ENCODE results near the gene USP5.

USP5 gene

GRCh38 chr12:6902448-6902847 is 50.5 kb downstream of the USP5 start:
- Histone ChIP-seq H3K4me1 (ENCODE audit: control insufficient read depth, low read length) (peaks cover 19% of the 10 kb centered on the region), H3K9me2 (replicated peaks; ENCODE audit: control insufficient read depth, low read length) (no peaks in the 10 kb centered on the region), H4K20me1 (ENCODE audit: control insufficient read depth, insufficient read depth, low read depth, low read length) (no peaks in the 10 kb centered on the region), H3F3A (ENCODE audit: control insufficient read depth, insufficient read depth) (no peaks in the 10 kb centered on the region), H3K9me3 (ENCODE audit: control insufficient read depth, insufficient read depth, low read length) (no peaks in the 10 kb centered on the region), H3K79me2 (ENCODE audit: control insufficient read depth, low read length) (no peaks in the 10 kb centered on the region), H3K36me3 (ENCODE audit: control insufficient read depth, low read length) (no peaks in the 10 kb centered on the region), H3K27ac (ENCODE audit: low read depth, low read length) (no peak overlapping the region), H3K4me2 (ENCODE audit: low read length) (no peak overlapping the region), H3K27me3 (ENCODE audit: control insufficient read depth, low read length) (no peaks in the 10 kb centered on the region), H3K4me3 (ENCODE audit: low read length) (no peak overlapping the region)
- TF ChIP-seq, protein P1, sequence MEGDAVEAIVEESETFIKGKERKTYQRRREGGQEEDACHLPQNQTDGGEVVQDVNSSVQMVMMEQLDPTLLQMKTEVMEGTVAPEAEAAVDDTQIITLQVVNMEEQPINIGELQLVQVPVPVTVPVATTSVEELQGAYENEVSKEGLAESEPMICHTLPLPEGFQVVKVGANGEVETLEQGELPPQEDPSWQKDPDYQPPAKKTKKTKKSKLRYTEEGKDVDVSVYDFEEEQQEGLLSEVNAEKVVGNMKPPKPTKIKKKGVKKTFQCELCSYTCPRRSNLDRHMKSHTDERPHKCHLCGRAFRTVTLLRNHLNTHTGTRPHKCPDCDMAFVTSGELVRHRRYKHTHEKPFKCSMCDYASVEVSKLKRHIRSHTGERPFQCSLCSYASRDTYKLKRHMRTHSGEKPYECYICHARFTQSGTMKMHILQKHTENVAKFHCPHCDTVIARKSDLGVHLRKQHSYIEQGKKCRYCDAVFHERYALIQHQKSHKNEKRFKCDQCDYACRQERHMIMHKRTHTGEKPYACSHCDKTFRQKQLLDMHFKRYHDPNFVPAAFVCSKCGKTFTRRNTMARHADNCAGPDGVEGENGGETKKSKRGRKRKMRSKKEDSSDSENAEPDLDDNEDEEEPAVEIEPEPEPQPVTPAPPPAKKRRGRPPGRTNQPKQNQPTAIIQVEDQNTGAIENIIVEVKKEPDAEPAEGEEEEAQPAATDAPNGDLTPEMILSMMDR (IDR thresholded peaks at IDR 0.05; ENCODE audit: low read depth, low read length, poor library complexity, severe bottlenecking) = no peak
- no peak for TF ChIP-seq EZH2phosphoT487 (IDR thresholded peaks at IDR 0.05; ENCODE audit: borderline replicate concordance, low read length)

GRCh38 chr12:6903722-6904121 is 51.8 kb downstream of the USP5 start:
- H3K36me3 ChIP-seq (ENCODE audit: control insufficient read depth, low read length) = no peaks in the 10 kb centered on the region
- H3K9me3 ChIP-seq (ENCODE audit: control insufficient read depth, insufficient read depth, low read length) = no peaks in the 10 kb centered on the region
- H3K27me3 ChIP-seq (ENCODE audit: control insufficient read depth, low read length) = no peaks in the 10 kb centered on the region
- no peaks in the 10 kb centered on the region for H3K79me2 ChIP-seq (ENCODE audit: control insufficient read depth, low read length)
- peak overlapping the region; percentile 82; the same call in 1 of the 2 replicates for H3K4me3 ChIP-seq (ENCODE audit: low read length)
- TF ChIP-seq, protein P1 (IDR thresholded peaks at IDR 0.05; ENCODE audit: low read depth, low read length, poor library complexity, severe bottlenecking) = no peak
- TF ChIP-seq EZH2phosphoT487 (IDR thresholded peaks at IDR 0.05; ENCODE audit: borderline replicate concordance, low read length) = no peak
- no peaks in the 10 kb centered on the region for H3F3A ChIP-seq (ENCODE audit: control insufficient read depth, insufficient read depth)
- peak overlapping the region; percentile 88; the same call in 1 of the 2 replicates for H3K4me2 ChIP-seq (ENCODE audit: low read length)
- H4K20me1 ChIP-seq (ENCODE audit: control insufficient read depth, insufficient read depth, low read depth, low read length) = no peaks in the 10 kb centered on the region
- peaks cover 19% of the 10 kb centered on the region for H3K4me1 ChIP-seq (ENCODE audit: control insufficient read depth, low read length)
- H3K9me2 ChIP-seq (replicated peaks; ENCODE audit: control insufficient read depth, low read length) = no peaks in the 10 kb centered on the region
- no peak overlapping the region for H3K27ac ChIP-seq (ENCODE audit: low read depth, low read length)

- Histone ChIP-seq H3K9me2 (replicated peaks; ENCODE audit: control insufficient read depth, low read length) (no peaks in the 10 kb centered on the region), H3K27me3 (ENCODE audit: control insufficient read depth, low read length) (no peaks in the 10 kb centered on the region), H3K4me3 (ENCODE audit: low read length) (peak within 1 kb of the TSS; percentile 82), H3K79me2 (ENCODE audit: control insufficient read depth, low read length) (no peaks in the 10 kb centered on the region), H3K4me1 (ENCODE audit: control insufficient read depth, low read length) (peaks cover 19% of the 10 kb centered on the region), H3K27ac (ENCODE audit: low read depth, low read length) (no peak within 1 kb of the TSS), H3K9me3 (ENCODE audit: control insufficient read depth, insufficient read depth, low read length) (no peaks in the 10 kb centered on the region), H3F3A (ENCODE audit: control insufficient read depth, insufficient read depth) (no peaks in the 10 kb centered on the region), H4K20me1 (ENCODE audit: control insufficient read depth, insufficient read depth, low read depth, low read length) (no peaks in the 10 kb centered on the region), H3K36me3 (ENCODE audit: control insufficient read depth, low read length) (no peaks in the 10 kb centered on the region), H3K4me2 (ENCODE audit: low read length) (peak within 1 kb of the TSS; percentile 88)
- no peak for TF ChIP-seq EZH2phosphoT487 (IDR thresholded peaks at IDR 0.05; ENCODE audit: borderline replicate concordance, low read length)
- TF ChIP-seq, protein P1 (IDR thresholded peaks at IDR 0.05; ENCODE audit: low read depth, low read length, poor library complexity, severe bottlenecking) = no peak
These were observed 52.6 kb downstream of the USP5 start, which contains the start of gene LRRC23 for GRCh38 chr12:6904280-6905276. Gene LRRC23 (plus strand): TSS chr12:6904822. CDS start chr12:6905634, 812 bp downstream.
